Left lung (tissue), 10 donors: ENCODE measurements around the gene PEA15. TPM values are rescaled to one million over a fixed set of nuclear protein-coding genes. Genes with fewer than 3 reads are reported as not detected.

ENCODE experiments used
- ATAC-seq: fragments of 200-7000 bp; cut with Tn5 transposase; one replicate; pipeline ENCODE4 v1.9.1; 2020; ENCODE audit warnings: moderate library complexity
- DNase-seq, 4 donors: peaks; one replicate each; pipeline ENCODE4 v3.0.0-alpha.2; 2013 to 2020
- H3K27ac ChIP-seq, 2 donors: fragments of 200-600 bp; sonication (generic) in 1 of 2; one replicate each; pipeline versions ENCODE4 v1.5.0 to v1.8.0; 2020 to 2021
- H3K27me3 ChIP-seq, 2 donors: fragments of 200-600 bp; sonication (generic) in 1 of 2; one replicate each; pipeline versions ENCODE4 v1.5.0 to v1.8.0; 2020 to 2021
- H3K36me3 ChIP-seq, 2 donors: fragments of 200-600 bp; sonication (generic) in 1 of 2; one replicate each; pipeline versions ENCODE4 v1.5.0 to v1.8.0; 2020 to 2021
- H3K4me1 ChIP-seq, 2 donors: fragments of 200-600 bp; one replicate each; pipeline ENCODE4 v1.8.0; 2021
- H3K4me3 ChIP-seq, 2 donors: fragments of 200-600 bp; sonication (generic) in 1 of 2; one replicate each; pipeline versions ENCODE4 v1.5.0 to v1.8.0; 2020 to 2021; ENCODE audit warnings: mild to moderate bottlenecking in 1 of 2
- H3K9me3 ChIP-seq, 2 donors: fragments of 200-600 bp; sonication (generic) in 1 of 2; one replicate each; pipeline versions ENCODE4 v1.5.0 to v1.8.0; 2020 to 2021
- intact Hi-C, 2 donors: fragments of 100-400 bp; cut with DNase I; formaldehyde crosslinking; loops; one replicate each; pipeline versions ENCODE4 v1.11.2 to v1.14.2; 2022
- polyA plus RNA-seq, 6 donors: library from polyadenylated mRNA; unstranded; fragments of 120-200 nt; gene quantifications; one replicate each; pipeline ENCODE4 v1.2.1, GENCODE V29; 2013; ENCODE audit not compliant: insufficient read length in 6 of 6
- total RNA-seq, 2 donors: library from RNA; stranded (reverse); fragmentation: NEBNext Ultra II Directional; extraction: Animal tissue kit (Norgen Biotek cat#: 25700); gene quantifications; one replicate each; pipeline ENCODE4 v1.2.1, GENCODE V29; 2021
- TF ChIP-seq, protein P1 (sequence below), 2 donors: fragments of 200-600 bp; sonication (generic) in 1 of 2; IDR thresholded peaks; one replicate each; pipeline versions ENCODE4 v1.5.0 to v1.8.0; 2021; ENCODE audit warnings: antibody characterized with exemption in 2 of 2
- donor health status: DM: no; HTN: yes; CAD: no.
- donor health status: DM: no; HTN: no; CAD: no.

The PEA15 gene
- total and polyA plus RNA-seq, 8 donors = 131 to 178 (median 144) TPM

DNA sequence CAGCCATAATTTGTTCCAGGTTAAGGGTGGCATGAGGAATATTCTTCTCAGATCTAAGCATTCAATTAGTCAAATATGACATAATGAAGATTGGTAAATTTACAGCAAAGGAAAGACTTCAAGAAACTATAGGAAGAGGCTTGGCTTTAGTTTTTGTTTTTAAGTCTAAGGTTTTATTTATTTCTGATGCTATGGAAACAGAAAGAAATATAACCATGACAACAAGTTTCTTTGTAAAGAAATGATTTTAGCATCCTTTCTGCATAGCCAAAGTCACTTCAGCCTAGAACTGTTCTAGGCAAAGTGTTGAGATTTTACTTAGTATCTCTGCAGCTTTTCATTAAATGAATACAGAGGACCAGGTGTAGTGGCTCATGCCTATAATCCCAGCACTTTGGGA, 27.7 kb downstream of the PEA15 start:
- intact Hi-C loops = no loop called here
- TF ChIP-seq, protein P1, sequence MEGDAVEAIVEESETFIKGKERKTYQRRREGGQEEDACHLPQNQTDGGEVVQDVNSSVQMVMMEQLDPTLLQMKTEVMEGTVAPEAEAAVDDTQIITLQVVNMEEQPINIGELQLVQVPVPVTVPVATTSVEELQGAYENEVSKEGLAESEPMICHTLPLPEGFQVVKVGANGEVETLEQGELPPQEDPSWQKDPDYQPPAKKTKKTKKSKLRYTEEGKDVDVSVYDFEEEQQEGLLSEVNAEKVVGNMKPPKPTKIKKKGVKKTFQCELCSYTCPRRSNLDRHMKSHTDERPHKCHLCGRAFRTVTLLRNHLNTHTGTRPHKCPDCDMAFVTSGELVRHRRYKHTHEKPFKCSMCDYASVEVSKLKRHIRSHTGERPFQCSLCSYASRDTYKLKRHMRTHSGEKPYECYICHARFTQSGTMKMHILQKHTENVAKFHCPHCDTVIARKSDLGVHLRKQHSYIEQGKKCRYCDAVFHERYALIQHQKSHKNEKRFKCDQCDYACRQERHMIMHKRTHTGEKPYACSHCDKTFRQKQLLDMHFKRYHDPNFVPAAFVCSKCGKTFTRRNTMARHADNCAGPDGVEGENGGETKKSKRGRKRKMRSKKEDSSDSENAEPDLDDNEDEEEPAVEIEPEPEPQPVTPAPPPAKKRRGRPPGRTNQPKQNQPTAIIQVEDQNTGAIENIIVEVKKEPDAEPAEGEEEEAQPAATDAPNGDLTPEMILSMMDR (IDR thresholded peaks at IDR 0.05) = no peak
- ATAC-seq (no peak), DNase-seq (no peak)
- H3K4me3 ChIP-seq = no peak overlapping the region
- H3K4me1 ChIP-seq = no peaks in the 10 kb centered on the region
- H3K27ac ChIP-seq = no peak overlapping the region
- H3K9me3 ChIP-seq = no peaks in the 10 kb centered on the region
- H3K27me3 ChIP-seq = no peaks in the 10 kb centered on the region
- peaks cover 0 to 96% of the 10 kb centered on the region in 2 donors for H3K36me3 ChIP-seq

DNA sequence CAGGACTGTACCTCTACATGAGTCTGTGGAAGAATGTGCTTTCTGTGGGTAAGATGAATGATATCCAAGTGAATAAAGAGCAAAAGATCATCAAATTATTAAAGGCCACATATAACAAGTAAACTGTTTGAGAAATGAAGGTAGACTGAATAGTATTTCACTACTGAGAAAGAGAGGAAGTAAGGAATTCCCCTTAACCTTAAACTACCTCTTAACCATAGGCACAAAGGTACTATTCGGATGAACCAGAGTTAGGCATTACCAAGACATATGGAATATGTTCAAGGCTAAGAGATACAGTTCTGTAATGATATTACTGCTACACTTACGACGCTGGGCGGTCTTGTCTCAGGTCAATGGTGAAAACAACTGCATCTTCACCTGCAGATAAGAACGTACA, 31.6 kb downstream of the PEA15 start:
- TF ChIP-seq, protein P1 (IDR thresholded peaks at IDR 0.05) = no peak
- H3K4me3 ChIP-seq = no peak overlapping the region
- no peak for ATAC-seq
- H3K36me3 ChIP-seq = peaks cover 3 to 96% of the 10 kb centered on the region in 2 donors
- no peaks in the 10 kb centered on the region for H3K4me1 ChIP-seq
- no peaks in the 10 kb centered on the region for H3K27me3 ChIP-seq
- intact Hi-C loops = no loop called here
- no peaks in the 10 kb centered on the region for H3K9me3 ChIP-seq
- no peak overlapping the region for H3K27ac ChIP-seq
- DNase-seq = no peak

DNA sequence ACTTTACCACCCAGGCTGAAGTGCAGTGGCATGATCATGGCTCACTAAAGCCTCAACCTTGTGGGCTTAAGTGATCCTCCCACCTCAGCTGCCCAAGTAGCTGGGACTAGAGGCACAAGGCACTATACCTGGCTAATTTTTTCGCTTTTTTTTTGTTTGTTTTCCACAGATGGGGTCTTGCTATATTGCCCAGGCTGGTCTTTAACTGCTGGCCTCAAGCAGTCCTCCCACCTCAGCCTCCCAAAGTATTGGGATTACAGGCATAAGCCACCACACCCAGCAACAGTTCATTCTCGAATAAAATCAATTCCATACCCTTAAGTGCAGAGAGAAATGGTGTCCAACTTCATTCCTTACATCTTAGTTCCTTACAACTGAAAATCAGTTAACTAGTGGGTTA, 32.4 kb downstream of the PEA15 start:
- Histone ChIP-seq H3K4me1 (no peaks in the 10 kb centered on the region), H3K27ac (no peak overlapping the region), H3K27me3 (no peaks in the 10 kb centered on the region), H3K36me3 (peaks cover 3 to 96% of the 10 kb centered on the region in 2 donors), H3K4me3 (no peak overlapping the region), H3K9me3 (no peaks in the 10 kb centered on the region)
- TF ChIP-seq, protein P1 (IDR thresholded peaks at IDR 0.05) = no peak
- no peak for DNase-seq
- ATAC-seq = no peak
- intact Hi-C loops = no loop called here

DNA sequence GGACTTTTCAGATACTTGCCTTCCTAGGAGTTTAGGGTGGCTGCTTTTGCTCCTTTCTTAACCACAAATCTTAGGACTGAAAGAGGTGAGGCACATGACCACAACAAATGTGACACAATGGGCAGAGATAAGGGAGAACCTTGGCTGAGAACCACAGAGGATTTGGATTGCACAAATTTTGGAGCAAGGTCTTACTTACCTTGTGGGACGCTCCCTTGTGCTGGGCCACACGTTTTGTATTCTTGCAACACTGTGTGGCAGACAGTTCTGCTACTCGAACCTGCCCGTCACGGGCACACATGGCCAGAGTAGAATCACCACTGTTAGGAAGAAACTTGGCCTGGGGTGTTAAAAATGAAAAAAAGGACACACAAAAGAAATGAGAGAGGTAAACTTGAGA, 33.2 kb downstream of the PEA15 start:
- DNase-seq (no peak), ATAC-seq (no peak)
- intact Hi-C loops = no loop called here
- TF ChIP-seq, protein P1 (IDR thresholded peaks at IDR 0.05) = no peak
- H3K36me3 ChIP-seq = peaks cover 3 to 96% of the 10 kb centered on the region in 2 donors
- peaks cover 0 to 5% of the 10 kb centered on the region in 2 donors for H3K4me1 ChIP-seq
- H3K4me3 ChIP-seq = no peak overlapping the region
- H3K27me3 ChIP-seq = no peaks in the 10 kb centered on the region
- H3K9me3 ChIP-seq = no peaks in the 10 kb centered on the region
- H3K27ac ChIP-seq = no peak overlapping the region

DNA sequence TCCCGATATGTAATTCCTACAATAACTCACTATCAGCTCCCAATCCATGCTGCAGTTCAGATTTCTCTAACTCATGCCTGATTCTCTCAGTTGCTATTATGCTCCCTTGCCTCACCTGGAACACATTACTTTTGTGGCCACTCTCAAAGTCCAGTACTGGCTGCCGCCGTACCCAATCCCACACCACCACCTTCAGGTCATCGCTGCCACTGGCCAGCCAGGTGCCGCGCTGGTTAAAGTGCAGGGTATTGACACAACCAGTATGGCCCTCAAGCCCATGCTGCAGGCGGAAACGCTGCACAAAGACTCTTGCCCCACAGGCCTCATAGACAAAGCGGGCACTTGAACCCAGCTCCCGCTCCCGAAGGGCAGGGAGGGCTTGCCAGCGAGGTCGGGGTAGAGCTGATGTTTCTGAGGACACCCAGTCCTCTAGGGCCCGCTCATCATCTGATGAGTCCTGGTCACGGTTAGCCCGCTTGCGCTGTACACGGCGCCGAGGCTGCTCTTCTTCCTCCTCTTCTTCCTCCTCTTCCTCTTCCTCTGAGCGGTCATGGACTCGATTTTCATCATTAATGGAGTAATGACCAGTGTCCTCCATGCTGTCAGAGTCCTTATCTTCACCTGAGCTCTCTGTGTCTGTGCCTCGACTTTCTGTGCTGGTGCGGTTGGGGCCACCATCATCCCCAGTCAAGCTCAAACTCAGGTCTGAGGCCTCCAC, 34.6 kb downstream of the PEA15 start:
- TF ChIP-seq, protein P1 (IDR thresholded peaks at IDR 0.05) = no peak
- Histone ChIP-seq H3K36me3 (peaks cover 3 to 92% of the 10 kb centered on the region in 2 donors), H3K27me3 (no peaks in the 10 kb centered on the region), H3K9me3 (no peaks in the 10 kb centered on the region), H3K4me3 (no peak overlapping the region), H3K27ac (no peak overlapping the region), H3K4me1 (peaks cover 0 to 5% of the 10 kb centered on the region in 2 donors)
- ATAC-seq = no peak
- intact Hi-C loops = loop anchor here in 1 of 2 donors (10.0 kb wide), 1 partner anchor 45 kb away; the partner anchor contains the start of gene CASQ1
- no peak for DNase-seq
